Measurements from ENCODE around the gene IGSF9. TPM values are rescaled to one million over a fixed set of nuclear protein-coding genes. Genes with fewer than 3 reads are reported as not detected.

The IGSF9 gene
- total RNA-seq, 1 donor from 2014 or later = 24.5 TPM

- DNase-seq (ENCODE audit: low read depth, low spot score) = no peak
- no peak for TF ChIP-seq CTCF (conservative IDR thresholded peaks at IDR 0.05)
- Mint-ChIP-seq H3K36me3 (ENCODE audit: low read depth) (no peaks in the 10 kb centered on the region), H3K27ac (ENCODE audit: unreplicated experiment) (no peak overlapping the region), H3K9me3 (peaks cover 2% of the 10 kb centered on the region), H3K27me3 (ENCODE audit: low read depth) (peaks cover 66% of the 10 kb centered on the region), H3K4me1 (no peaks in the 10 kb centered on the region), H3K4me3 (no peak overlapping the region)
Measured at GRCh38 chr1:159980076-159980475, 34.7 kb upstream of the IGSF9 start.

GRCh38 chr1:159979257-159979656 lies 33.8 kb upstream of the IGSF9 start:
- H3K36me3 Mint-ChIP-seq (ENCODE audit: low read depth) = no peaks in the 10 kb centered on the region
- H3K9me3 Mint-ChIP-seq = peaks cover 2% of the 10 kb centered on the region
- DNase-seq (ENCODE audit: low read depth, low spot score) = no peak
- no peaks in the 10 kb centered on the region for H3K4me1 Mint-ChIP-seq
- no peak overlapping the region for H3K4me3 Mint-ChIP-seq
- peaks cover 63% of the 10 kb centered on the region for H3K27me3 Mint-ChIP-seq (ENCODE audit: low read depth)
- TF ChIP-seq CTCF (conservative IDR thresholded peaks at IDR 0.05) = no peak
- H3K27ac Mint-ChIP-seq (ENCODE audit: unreplicated experiment) = no peak overlapping the region

- H3K27ac Mint-ChIP-seq (ENCODE audit: unreplicated experiment) = no peak overlapping the region
- no peak for DNase-seq (ENCODE audit: low read depth, low spot score)
- H3K27me3 Mint-ChIP-seq (ENCODE audit: low read depth) = peaks cover 52% of the 10 kb centered on the region
- H3K9me3 Mint-ChIP-seq = peaks cover 2% of the 10 kb centered on the region
- no peak for TF ChIP-seq CTCF (conservative IDR thresholded peaks at IDR 0.05)
- H3K4me1 Mint-ChIP-seq = no peaks in the 10 kb centered on the region
- no peaks in the 10 kb centered on the region for H3K36me3 Mint-ChIP-seq (ENCODE audit: low read depth)
- H3K4me3 Mint-ChIP-seq = no peak overlapping the region
Measured at GRCh38 chr1:159978107-159978398, 32.6 kb upstream of the IGSF9 start.

GRCh38 chr1:159977364-159978106 lies 32.1 kb upstream of the IGSF9 start:
- no peak for DNase-seq (ENCODE audit: low read depth, low spot score)
- H3K4me1 Mint-ChIP-seq = no peaks in the 10 kb centered on the region

GRCh38 chr1:159974350-159974965 lies 29.0 kb upstream of the IGSF9 start:
- H3K36me3 Mint-ChIP-seq (ENCODE audit: low read depth) = no peaks in the 10 kb centered on the region
- no peak overlapping the region for H3K27ac Mint-ChIP-seq (ENCODE audit: unreplicated experiment)
- no peak for TF ChIP-seq CTCF (conservative IDR thresholded peaks at IDR 0.05)
- peaks cover 21% of the 10 kb centered on the region for H3K4me1 Mint-ChIP-seq
- no peaks in the 10 kb centered on the region for H3K9me3 Mint-ChIP-seq
- no peak for DNase-seq (ENCODE audit: low read depth, low spot score)
- H3K4me3 Mint-ChIP-seq = no peak overlapping the region
- H3K27me3 Mint-ChIP-seq (ENCODE audit: low read depth) = peaks cover 34% of the 10 kb centered on the region

More at GRCh38 chr1:159977364-159978106, 32.1 kb upstream of the IGSF9 start:
- no peak for TF ChIP-seq CTCF (conservative IDR thresholded peaks at IDR 0.05)
- Mint-ChIP-seq H3K27ac (ENCODE audit: unreplicated experiment) (no peak overlapping the region), H3K9me3 (peaks cover 2% of the 10 kb centered on the region), H3K27me3 (ENCODE audit: low read depth) (peaks cover 51% of the 10 kb centered on the region), H3K4me3 (no peak overlapping the region), H3K36me3 (ENCODE audit: low read depth) (no peaks in the 10 kb centered on the region)
